Upper lobe of left lung (tissue), 6 donors: ENCODE results near the gene IL6ST. TPM values are rescaled to one million over a fixed set of nuclear protein-coding genes. Genes with fewer than 3 reads are reported as not detected.

Experiments
- ATAC-seq, 2 donors: fragments of 200-7000 bp; cut with Tn5 transposase; one replicate each; pipeline ENCODE4 v1.9.1; 2022; ENCODE audit warnings: mild to moderate bottlenecking in 2 of 2, moderate library complexity in 2 of 2; ENCODE audit not compliant: low FRiP score in 2 of 2
- DNase-seq, 2 donors: peaks; one replicate each; pipeline ENCODE4 v3.0.0-alpha.2; 2019 to 2020
- H3K27ac ChIP-seq, 4 donors: fragments of 200-600 bp; sonication (generic); one replicate each; pipeline ENCODE4 v1.5.1; 2016 to 2019
- H3K27me3 ChIP-seq, 4 donors: fragments of 200-600 bp; sonication (generic); one replicate each; pipeline ENCODE4 v1.5.1; 2017 to 2019
- H3K36me3 ChIP-seq, 4 donors: fragments of 200-600 bp; sonication (generic); one replicate each; pipeline ENCODE4 v1.5.1; 2016 to 2019
- H3K4me1 ChIP-seq, 4 donors: fragments of 200-600 bp; sonication (generic); one replicate each; pipeline ENCODE4 v1.5.1; 2018 to 2019
- H3K4me3 ChIP-seq, 4 donors: fragments of 200-600 bp; sonication (generic); one replicate each; pipeline ENCODE4 v1.5.1; 2017 to 2019; ENCODE audit warnings: mild to moderate bottlenecking in 2 of 4, moderate library complexity in 1 of 4
- H3K9me3 ChIP-seq, 4 donors: fragments of 200-600 bp; sonication (generic); one replicate each; pipeline ENCODE4 v1.5.1; 2018 to 2019
- EP300 ChIP-seq, 4 donors: sonication (generic); formaldehyde crosslinking; IDR thresholded peaks; one replicate each; pipeline ENCODE4 v1.5.1; 2017; ENCODE audit warnings: antibody characterized with exemption in 4 of 4, control low read depth in 2 of 4
- POLR2A ChIP-seq, 4 donors: fragments of 450-650 bp; IDR thresholded peaks; one replicate each; pipeline ENCODE4 v1.5.1; 2016 to 2017; ENCODE audit warnings: antibody characterized with exemption in 4 of 4, mild to moderate bottlenecking in 2 of 4
- POLR2AphosphoS5 ChIP-seq, 2 donors: sonication (generic); formaldehyde crosslinking; IDR thresholded peaks; one replicate each; pipeline ENCODE4 v1.5.1; 2017; ENCODE audit warnings: antibody characterized with exemption in 2 of 2
- WGBS, 2 donors: methylation state at CpG; one replicate each; pipeline ENCODE4 v1.1.5; 2017 to 2018; 5-methylcytosine and 5-hydroxymethylcytosine counted together
- total RNA-seq, 6 donors: library from RNA; depleted of rRNA in 4 of 6; stranded (reverse); fragments of >200 nt in 4 of 6; gene quantifications; one replicate each; pipeline versions ENCODE4 v1.1.0 to v1.2.1, GENCODE V29; 2016 to 2021
- TF ChIP-seq, protein P1 (sequence below), 6 experiments: fragments of 450-650 bp in 4 of 6; fragments of 200-600 bp in 2 of 6; sonication (generic) in 2 of 6; IDR thresholded peaks; one replicate each; pipeline ENCODE4 v1.5.1; 2016 to 2019; ENCODE audit warnings: antibody characterized with exemption in 6 of 6
- donor health status: DM: no; HTN: no; CAD: no; lungs with moderate emphysema.
- donor health status: DM: no; HTN: yes; CAD: no; lungs with severe emphysema.

IL6ST gene
- total RNA-seq, 6 donors from 2014 or later, result 177 to 383 (median 300) TPM

DNA sequence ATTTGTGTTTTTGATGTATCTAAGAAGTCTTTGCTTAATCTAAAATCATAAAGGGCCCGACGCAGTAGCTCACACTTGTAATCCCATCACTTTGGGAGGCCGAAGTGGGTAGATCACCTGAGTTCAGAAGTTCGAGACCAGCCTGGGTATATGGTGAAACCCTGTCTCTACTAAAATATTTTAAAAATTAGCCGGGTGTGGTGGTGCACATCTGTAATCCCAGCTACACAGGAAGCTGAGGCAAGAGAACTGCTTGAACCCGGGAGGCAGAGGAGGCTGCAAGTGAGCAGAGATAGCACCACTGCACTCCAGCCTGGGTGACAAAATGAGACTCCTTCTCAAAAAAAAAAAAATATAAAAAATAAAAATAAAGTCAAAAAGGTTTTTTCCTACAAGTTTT lies 9.6 kb downstream of the IL6ST start:
- Histone ChIP-seq H3K27me3 (no peaks in the 10 kb centered on the region), H3K4me1 (peaks cover 20 to 54% (median 41%) of the 10 kb centered on the region in 4 donors), H3K27ac (no peak overlapping the region), H3K36me3 (peaks cover 0 to 24% (median 2%) of the 10 kb centered on the region in 4 donors), H3K9me3 (no peaks in the 10 kb centered on the region), H3K4me3 (no peak overlapping the region)
- DNase-seq, result no peak
- no peak for ATAC-seq
- TF ChIP-seq POLR2AphosphoS5 (IDR thresholded peaks at IDR 0.05) (no peak), EP300 (IDR thresholded peaks at IDR 0.05) (no peak), POLR2A (IDR thresholded peaks at IDR 0.05) (no peak)
- TF ChIP-seq, protein P1, sequence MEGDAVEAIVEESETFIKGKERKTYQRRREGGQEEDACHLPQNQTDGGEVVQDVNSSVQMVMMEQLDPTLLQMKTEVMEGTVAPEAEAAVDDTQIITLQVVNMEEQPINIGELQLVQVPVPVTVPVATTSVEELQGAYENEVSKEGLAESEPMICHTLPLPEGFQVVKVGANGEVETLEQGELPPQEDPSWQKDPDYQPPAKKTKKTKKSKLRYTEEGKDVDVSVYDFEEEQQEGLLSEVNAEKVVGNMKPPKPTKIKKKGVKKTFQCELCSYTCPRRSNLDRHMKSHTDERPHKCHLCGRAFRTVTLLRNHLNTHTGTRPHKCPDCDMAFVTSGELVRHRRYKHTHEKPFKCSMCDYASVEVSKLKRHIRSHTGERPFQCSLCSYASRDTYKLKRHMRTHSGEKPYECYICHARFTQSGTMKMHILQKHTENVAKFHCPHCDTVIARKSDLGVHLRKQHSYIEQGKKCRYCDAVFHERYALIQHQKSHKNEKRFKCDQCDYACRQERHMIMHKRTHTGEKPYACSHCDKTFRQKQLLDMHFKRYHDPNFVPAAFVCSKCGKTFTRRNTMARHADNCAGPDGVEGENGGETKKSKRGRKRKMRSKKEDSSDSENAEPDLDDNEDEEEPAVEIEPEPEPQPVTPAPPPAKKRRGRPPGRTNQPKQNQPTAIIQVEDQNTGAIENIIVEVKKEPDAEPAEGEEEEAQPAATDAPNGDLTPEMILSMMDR (IDR thresholded peaks at IDR 0.05), result no peak
- 82 to 87% methylated on average over 6 of the region's 6 CpGs for WGBS, 2 donors

DNA sequence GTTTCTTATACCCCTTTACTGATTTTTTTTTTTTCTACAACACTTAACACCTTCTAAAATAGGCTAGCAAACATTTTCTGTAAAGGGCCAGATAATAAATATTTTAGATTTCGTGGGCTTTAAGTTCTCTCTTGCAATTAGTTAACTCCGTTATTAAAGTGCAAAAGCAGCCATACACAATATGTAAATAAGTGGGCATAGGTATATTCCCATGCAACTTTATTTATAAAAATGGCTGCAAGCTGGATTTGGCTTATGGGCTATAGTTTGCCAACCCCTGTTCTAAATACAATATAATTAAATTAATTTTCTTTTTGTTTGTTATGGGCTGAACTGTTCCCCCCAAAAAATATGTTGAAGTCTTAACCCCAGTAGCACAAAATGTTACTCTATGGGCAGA lies 10.8 kb downstream of the IL6ST start:
- H3K4me3 ChIP-seq, result no peak overlapping the region
- ATAC-seq (no peak), DNase-seq (no peak)
- WGBS, 2 donors, result 71 to 84% methylated on average over 2 of the region's 2 CpGs
- H3K36me3 ChIP-seq, result peaks cover 0 to 30% (median 3%) of the 10 kb centered on the region in 4 donors
- H3K4me1 ChIP-seq, result peaks cover 17 to 50% (median 34%) of the 10 kb centered on the region in 4 donors
- H3K27me3 ChIP-seq, result no peaks in the 10 kb centered on the region
- TF ChIP-seq EP300 (IDR thresholded peaks at IDR 0.05), result no peak
- no peak for TF ChIP-seq POLR2AphosphoS5 (IDR thresholded peaks at IDR 0.05)
- TF ChIP-seq POLR2A (IDR thresholded peaks at IDR 0.05), result no peak
- TF ChIP-seq, protein P1 (IDR thresholded peaks at IDR 0.05), result no peak
- H3K27ac ChIP-seq, result no peak overlapping the region
- no peaks in the 10 kb centered on the region for H3K9me3 ChIP-seq

DNA sequence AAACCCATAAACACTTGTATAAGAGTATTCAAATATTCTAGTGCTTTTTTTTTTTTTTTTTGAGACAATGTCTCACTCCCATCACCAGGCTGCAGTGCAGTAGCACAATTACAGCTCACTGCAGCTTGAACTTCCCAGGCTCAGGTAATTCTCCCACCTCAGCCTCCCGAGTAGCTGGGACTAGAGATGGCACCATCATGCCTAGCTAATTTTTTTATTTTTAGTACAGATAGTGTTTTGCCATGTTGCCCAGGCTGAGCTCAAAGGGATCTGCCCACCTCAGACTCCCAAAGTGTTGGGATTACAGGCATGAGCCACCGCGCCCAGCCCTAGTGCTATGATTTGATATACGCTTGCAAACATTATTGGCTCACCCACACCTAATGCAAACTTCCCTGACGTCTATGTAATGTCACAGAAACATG lies 11.8 kb downstream of the IL6ST start:
- H3K27me3 ChIP-seq, result no peaks in the 10 kb centered on the region
- no peaks in the 10 kb centered on the region for H3K9me3 ChIP-seq
- peak overlapping the region in 1 of 4 donors; percentile 42 for H3K27ac ChIP-seq
- H3K36me3 ChIP-seq, result peaks cover 0 to 35% (median 3%) of the 10 kb centered on the region in 4 donors
- peak in 1 of 2 donors; percentile 26 for ATAC-seq
- peaks cover 23 to 52% (median 42%) of the 10 kb centered on the region in 4 donors for H3K4me1 ChIP-seq
- WGBS, 2 donors, result 50 to 60% methylated on average over 5 of the region's 5 CpGs
- no peak for TF ChIP-seq POLR2AphosphoS5 (IDR thresholded peaks at IDR 0.05)
- TF ChIP-seq, protein P1 (IDR thresholded peaks at IDR 0.05), result peak in 2 of 6 experiments; percentile 11 to 33
- peak in 1 of 2 donors; percentile 25 for DNase-seq
- no peak overlapping the region for H3K4me3 ChIP-seq

DNA sequence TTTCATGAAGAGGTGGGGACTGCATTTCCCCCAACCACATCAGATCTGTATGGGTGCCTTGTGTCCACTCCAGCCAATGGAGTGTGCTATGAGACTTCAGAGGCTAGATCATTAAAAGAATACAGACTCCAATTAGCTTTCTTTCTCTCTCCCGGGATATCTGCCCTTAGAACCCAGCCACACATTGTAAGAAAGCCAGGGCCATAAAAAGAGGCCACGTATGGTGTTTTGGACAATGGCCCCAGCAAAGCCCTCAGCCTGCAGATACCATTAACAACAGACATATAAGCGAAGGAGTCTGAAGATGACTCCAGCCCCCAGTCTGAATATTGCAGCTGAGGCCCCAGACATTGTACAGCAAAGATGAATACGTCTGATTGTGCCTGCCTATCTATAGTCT lies 21.5 kb downstream of the IL6ST start:
- H3K4me1 ChIP-seq, result peaks cover 7 to 31% (median 18%) of the 10 kb centered on the region in 4 donors
- H3K27me3 ChIP-seq, result no peaks in the 10 kb centered on the region
- DNase-seq (no peak), ATAC-seq (no peak)
- TF ChIP-seq, protein P1 (IDR thresholded peaks at IDR 0.05), result no peak
- TF ChIP-seq EP300 (IDR thresholded peaks at IDR 0.05) (no peak), POLR2A (IDR thresholded peaks at IDR 0.05) (no peak), POLR2AphosphoS5 (IDR thresholded peaks at IDR 0.05) (no peak)
- peaks cover 3 to 76% (median 16%) of the 10 kb centered on the region in 4 donors for H3K36me3 ChIP-seq
- WGBS, 2 donors, result 92 to 98% methylated on average over 4 of the region's 4 CpGs
- no peak overlapping the region for H3K4me3 ChIP-seq
- no peak overlapping the region for H3K27ac ChIP-seq
- H3K9me3 ChIP-seq, result no peaks in the 10 kb centered on the region

DNA sequence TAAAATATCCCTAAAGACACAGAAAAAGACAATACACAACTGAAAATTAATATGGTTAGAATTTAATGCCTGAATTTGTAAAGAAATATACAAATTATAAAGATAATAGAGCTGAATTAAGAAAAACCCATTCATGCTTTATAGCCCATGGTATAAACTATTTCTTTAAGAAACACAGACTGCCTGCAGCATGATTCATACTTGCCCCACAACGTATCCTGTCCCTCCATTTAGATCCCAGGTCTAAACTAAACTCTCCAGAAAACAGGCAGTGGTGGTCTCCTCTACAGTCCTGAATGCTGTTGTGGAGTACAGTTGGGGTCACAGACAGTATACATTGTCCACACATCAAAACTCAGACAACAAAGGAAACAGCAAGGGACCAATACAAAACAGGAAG lies 24.8 kb downstream of the IL6ST start:
- DNase-seq, result no peak
- Histone ChIP-seq H3K36me3 (peaks cover 4 to 55% (median 12%) of the 10 kb centered on the region in 4 donors), H3K4me3 (no peak overlapping the region), H3K27me3 (no peaks in the 10 kb centered on the region), H3K9me3 (no peaks in the 10 kb centered on the region), H3K27ac (no peak overlapping the region), H3K4me1 (peaks cover 0 to 16% (median 8%) of the 10 kb centered on the region in 4 donors)
- ATAC-seq, result no peak
- WGBS, 2 donors, result 48 to 50% methylated on average over 1 of the region's 1 CpG
- TF ChIP-seq EP300 (IDR thresholded peaks at IDR 0.05) (no peak), POLR2AphosphoS5 (IDR thresholded peaks at IDR 0.05) (no peak), POLR2A (IDR thresholded peaks at IDR 0.05) (no peak)
- TF ChIP-seq, protein P1 (IDR thresholded peaks at IDR 0.05), result no peak
